Measurements from ENCODE around the gene SFMBT1.

SFMBT1 gene, protein sequence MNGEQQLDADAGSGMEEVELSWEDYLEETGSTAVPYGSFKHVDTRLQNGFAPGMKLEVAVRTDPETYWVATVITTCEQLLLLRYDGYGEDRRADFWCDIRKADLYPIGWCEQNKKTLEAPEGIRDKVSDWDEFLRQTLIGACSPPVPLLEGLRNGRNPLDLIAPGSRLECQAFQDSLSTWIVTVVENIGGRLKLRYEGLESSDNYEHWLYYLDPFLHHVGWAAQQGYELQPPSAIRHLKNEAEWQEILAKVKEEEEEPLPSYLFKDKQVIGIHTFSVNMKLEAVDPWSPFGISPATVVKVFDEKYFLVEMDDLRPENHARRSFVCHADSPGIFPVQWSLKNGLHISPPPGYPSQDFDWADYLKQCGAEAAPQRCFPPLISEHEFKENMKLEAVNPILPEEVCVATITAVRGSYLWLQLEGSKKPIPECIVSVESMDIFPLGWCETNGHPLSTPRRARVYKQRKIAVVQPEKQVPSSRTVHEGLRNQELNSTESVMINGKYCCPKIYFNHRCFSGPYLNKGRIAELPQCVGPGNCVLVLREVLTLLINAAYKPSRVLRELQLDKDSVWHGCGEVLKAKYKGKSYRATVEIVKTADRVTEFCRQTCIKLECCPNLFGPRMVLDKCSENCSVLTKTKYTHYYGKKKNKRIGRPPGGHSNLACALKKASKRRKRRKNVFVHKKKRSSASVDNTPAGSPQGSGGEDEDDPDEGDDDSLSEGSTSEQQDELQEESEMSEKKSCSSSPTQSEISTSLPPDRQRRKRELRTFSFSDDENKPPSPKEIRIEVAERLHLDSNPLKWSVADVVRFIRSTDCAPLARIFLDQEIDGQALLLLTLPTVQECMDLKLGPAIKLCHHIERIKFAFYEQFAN

DNA sequence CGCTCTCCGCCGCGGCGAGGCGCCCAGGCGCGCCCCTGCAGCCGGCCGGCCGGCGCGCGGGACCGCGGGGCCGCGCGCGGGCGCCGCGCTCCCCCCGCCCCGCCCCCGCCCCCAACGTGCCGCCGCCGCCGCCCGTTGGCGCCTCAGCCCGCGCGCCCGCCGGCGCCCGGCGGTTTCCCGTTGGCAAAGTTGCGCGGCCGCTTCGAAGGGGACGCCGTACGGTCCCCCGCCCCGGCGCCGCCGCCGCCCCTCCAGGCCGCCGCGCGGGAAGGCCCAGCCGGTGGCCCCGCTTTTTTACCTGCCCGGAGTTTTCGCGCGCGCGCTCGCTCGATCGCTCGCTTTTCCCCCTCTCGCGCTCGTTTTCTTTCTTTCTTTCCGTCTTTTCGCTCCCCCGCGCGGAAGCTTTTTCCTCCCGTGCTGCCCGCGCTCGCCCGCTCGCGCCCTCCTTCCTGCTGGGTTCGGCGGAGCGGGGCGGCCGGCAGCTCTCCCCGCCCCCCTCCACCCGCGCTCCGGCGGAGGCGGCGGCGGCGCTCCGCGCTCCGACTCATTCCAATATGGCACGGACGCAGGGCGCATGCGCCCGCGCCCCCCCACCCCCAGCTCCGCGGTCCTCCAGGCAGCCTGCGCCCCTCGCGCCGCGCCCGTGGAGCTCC is at the start of gene SFMBT1:
TSS of gene SFMBT1 (minus strand) at position 556 of the 653 bp plus-strand sequence. CDS start 76,945 bp downstream, outside the sequence.
- in situ Hi-C loops (cut with HindIII; ENCODE audit: low sequenced_read_pairs): no loop called here

DNA sequence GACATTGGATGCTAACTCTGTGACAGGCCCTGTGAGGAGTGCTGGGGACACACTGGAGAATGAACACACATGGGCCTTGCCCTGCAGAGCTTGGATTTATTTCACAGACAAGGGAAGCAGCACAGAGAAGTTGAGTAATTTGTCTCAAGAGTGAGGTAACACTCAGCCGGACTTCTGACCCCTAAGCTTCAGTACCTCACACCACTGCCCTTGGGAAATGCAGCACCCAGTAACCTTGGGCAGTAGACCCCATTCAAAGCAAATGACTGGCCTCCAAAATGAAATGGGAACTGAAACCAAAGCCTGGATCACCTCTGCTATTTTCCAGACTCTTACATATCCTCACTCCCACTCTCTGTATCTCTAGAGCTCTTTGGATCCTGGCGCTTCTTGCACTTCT is 47.1 kb upstream of the SFMBT1 start:
- in situ Hi-C loops (cut with HindIII; ENCODE audit: low sequenced_read_pairs): no loop called here

DNA sequence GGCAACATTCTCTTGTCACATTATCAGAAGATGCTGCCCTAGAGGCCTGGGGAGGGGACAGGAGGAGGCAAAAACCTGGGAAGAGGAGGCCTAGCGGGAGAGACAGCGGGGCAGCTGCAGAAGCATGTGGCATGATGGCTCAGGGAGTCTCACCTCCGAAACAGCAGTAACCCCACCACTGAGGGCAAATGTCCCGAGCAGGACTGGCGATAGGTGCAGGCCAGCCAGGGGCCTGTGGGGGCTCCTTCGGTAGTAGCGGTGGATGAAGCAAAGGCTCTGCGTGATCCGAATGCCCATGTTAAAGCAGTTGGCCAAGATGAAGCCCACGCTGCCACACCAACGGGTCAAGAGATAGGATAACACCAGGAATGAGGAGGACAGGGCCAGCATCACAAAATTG is 46.3 kb upstream of the SFMBT1 start:
- in situ Hi-C loops (cut with HindIII; ENCODE audit: low sequenced_read_pairs): no loop called here

DNA sequence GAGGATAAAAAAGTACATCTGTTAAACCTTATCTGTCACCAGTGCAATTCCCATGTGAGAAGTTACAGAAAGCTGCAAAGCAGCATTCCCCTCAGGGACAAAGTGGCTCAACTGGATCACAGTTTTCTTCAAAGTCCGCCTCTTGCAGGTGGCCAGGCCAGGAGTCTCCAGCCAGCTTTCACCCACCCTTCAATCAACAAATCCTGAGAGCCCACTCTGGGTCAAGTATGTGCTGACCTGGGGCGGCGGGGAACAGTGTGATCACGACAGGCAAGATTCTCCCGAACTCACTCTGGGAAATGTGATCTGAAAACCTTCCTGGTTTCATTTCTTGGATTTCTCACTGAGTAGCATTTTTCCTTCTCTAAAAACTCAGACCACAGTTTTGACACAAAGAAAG is 45.1 kb upstream of the SFMBT1 start:
- in situ Hi-C loops (cut with HindIII; ENCODE audit: low sequenced_read_pairs): no loop called here

DNA sequence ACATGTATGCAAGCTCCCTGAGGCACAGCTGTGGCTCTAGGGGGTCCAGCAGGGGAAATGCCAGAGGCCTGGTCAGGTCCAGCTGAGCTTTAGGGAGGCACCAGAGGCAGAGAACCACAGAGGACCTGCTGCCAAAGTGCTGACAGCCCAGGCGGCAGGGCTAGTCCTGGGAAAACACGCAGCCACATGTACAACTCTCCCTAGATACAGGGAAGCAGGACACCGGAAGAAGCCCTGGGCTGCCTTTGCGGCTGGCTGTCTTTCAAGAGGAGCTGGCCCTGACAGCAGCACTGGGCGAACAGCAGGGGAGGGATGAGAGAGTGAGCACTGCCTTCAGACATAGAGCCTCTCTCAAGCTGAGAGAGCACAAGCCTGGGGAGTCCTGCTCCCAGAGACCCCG is 43.6 kb upstream of the SFMBT1 start:
- in situ Hi-C loops (cut with HindIII; ENCODE audit: low sequenced_read_pairs): no loop called here

DNA sequence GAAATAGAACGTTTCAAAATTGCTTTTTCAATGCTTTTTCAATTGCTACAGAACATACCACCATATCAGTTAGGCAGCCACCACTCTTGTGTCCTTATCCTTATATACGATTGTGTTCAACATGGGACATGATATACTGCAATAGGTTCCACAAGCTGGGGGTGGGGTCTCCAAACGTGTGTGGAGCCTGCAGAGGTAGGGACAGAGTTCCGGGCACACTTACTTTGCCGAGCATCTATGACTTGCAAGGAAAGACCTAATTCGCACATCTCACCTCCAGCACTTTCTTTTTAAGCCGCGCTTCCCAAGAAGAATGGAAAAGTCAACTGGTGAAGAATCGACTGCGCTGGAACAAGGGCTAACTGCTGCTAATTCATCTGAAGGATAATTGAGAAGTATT is 39.6 kb upstream of the SFMBT1 start:
- in situ Hi-C loops (cut with HindIII; ENCODE audit: low sequenced_read_pairs): no loop called here

DNA sequence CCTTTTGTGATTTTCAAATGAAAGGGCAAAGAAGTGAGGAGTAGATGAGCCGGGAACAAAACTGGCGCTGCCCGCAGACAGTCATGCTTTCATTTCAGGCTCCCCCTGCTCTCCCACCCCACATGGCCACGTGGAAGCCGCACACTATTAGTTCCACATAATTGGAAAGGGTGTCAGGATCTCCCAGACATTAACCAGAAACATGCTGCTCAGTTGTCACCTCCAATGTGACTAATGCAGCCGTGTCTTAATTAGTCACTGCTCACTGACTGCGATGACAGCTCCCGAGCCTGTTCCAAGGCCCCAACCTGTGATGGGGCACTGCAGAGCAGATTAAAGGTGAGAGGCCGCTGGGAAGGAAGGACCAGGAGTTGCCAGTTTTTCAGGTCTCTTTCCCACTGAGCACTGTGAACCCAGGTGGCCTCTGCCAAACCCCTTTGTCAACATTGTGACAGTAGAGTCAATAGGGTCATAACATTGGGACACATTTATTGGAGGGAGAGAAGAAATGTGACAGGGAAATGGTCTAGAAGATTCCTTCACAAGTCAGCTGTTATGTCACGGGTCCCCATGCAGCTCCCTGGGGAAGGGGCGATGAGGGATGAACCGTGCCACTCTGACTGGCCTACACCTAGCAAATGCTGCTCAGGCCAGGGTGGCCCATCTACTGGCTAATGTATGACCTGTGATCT is 38.6 kb upstream of the SFMBT1 start:
- in situ Hi-C loops (cut with HindIII; ENCODE audit: low sequenced_read_pairs): no loop called here

DNA sequence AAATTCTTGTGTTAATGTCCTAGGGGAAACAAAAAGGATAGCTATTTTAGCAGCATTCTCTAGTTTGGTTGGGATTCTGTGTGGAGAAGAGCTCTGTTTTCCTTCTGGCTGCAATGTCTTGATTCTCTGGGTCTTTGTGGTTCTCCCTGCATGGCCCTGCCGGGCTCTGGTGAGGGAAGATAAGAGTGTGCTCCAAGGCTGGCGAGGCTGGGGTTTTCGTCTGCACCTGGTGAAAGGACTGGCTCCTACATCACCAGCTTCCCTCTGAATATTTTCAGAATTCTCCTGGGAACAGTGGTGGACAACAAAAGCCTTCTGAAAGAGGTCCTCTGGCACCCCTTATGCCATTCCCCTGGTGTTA is 38.1 kb upstream of the SFMBT1 start:
- in situ Hi-C loops (cut with HindIII; ENCODE audit: low sequenced_read_pairs): no loop called here

DNA sequence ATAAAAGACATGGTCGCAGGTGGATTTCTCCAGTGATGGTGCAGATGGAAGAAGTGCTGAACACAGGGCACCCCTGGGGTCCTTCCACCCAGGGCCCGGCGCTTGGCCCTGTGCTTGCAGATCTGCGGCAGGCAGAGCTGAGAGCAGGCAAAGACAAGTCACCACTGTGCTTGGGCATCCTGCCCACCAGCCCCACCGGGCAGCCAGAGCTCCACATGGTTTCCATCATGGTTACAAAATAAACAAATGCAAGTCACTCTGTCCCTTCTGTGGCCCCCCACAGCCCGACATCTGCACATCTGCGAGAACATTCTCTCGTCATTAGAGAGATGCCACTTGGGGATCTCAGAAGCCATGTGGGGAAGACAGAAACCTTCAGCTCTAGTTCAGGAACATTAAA is 37.6 kb upstream of the SFMBT1 start:
- in situ Hi-C loops (cut with HindIII; ENCODE audit: low sequenced_read_pairs): no loop called here

DNA sequence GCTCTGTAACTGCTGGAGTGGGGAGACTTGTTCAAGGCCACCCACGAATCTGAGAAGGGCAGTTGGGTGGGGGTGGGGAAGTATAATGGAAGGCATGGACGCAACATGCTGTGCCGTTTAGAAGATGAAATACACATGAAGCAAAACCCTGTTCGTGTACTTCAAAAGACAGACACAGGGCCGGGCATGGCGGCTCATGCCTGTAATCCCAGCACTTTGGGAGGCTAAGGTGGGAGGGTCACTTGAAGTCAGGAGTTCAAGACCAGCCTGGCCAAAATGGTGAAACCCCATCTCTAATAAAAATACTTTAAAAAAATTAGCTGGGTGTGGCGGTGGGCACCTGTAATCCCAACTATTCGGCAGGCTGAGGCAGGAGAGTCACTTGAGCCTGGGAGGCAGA is 36.9 kb upstream of the SFMBT1 start:
- in situ Hi-C loops (cut with HindIII; ENCODE audit: low sequenced_read_pairs): no loop called here

DNA sequence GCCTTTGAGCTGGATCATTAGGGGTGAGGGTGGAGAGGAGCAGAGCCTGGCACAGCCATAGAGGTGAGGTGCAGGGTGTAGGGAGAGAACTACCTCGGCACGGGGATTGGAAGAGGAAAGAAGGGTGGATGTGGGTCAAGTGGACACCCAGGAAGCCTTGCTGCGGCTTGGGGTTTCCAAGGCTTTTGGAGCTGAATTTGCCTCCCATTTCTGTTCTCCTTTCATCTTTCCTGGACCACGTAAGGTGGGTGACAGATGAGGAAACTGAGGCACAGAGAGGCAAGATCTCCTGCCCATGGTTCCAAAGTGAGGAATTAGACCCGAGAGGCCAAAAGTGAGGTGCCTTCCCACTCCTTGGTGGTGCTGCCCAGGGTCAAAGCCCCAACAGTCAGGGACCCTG is 35.4 kb upstream of the SFMBT1 start:
- in situ Hi-C loops (cut with HindIII; ENCODE audit: low sequenced_read_pairs): no loop called here

DNA sequence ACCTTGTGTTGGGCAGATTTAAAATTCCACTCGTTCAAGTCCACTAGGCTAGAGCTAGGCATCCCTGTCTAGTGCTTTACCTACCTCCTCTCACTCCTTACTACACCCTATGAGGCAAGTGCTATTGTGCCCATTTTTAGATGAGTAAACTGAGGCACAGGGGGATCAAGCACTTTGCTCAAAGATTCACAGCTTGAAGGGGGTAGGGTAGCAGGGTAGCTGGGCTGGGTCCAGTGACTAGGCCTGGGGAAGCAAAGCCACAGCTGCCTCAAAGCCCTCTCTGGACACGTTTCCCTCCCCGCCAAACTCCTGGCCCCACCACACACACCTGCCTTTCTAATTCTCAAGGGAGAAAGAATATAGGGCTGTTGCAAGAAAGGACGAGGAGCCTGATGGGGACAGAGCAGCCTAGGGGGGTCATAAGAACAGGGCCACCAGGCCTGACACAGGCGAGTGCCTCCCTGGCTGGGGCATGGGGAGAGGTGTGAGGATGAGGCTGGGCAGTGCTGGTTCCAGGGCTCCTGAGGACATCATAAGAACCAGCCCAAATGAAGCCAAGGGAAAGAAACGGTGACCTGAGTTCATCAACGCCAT is 34.8 kb upstream of the SFMBT1 start:
- in situ Hi-C loops (cut with HindIII; ENCODE audit: low sequenced_read_pairs): no loop called here

DNA sequence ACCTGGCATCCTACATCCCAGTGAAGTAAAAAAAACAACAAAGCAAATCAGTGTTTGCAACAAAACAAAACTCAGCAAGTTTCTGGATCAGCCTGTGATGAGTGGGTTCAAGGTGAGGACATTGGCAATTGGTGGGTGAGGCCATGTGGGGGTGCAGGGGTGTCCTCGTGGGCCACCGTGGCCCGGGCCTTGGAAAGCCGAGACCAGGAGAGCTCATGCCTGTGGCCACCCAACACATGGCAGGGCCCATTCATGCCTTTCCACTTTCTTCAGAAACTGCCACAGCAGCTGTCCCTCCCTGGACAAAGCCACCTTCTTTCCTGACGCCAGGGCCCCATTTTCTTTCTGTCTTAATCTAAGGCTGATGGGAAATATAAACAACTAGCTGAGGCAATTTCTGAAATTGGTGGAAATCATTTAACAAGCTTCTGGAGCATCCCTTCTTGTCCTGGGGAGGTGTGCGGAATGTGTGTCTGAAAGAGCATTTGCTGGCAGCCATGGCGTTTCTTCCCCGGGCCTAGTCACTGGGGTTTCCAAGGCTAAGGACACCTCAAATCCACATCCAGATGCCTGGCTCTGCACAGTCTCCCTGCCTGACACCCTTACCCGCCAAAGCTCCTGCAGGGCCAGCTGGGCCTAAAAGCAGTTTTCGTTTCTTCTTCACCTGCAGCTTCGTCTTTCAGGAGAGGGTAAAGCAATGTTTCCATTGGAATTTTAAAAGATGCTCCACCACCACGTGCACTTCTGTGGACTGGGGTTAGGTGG is 34.1 kb upstream of the SFMBT1 start:
- in situ Hi-C loops (cut with HindIII; ENCODE audit: low sequenced_read_pairs): no loop called here

DNA sequence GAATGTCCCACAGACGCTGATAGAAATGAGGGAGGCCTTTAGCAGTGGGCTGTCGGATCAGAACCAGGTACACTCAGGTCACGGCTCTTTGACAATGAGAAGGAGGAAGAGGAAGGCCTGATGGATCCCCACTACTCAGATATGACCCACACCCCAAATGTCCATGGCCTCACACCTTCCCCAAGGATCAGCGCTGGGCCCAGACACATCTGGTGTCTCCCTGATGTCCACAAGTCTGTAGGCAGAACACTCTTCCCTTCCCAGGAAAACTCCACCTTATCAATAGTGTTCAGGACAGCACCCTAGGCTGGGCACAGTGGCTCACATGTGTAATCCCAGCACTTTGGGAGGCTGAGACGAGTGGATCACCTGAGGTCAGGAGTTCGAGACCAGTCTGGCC is 33.3 kb upstream of the SFMBT1 start:
- in situ Hi-C loops (cut with HindIII; ENCODE audit: low sequenced_read_pairs): no loop called here

DNA sequence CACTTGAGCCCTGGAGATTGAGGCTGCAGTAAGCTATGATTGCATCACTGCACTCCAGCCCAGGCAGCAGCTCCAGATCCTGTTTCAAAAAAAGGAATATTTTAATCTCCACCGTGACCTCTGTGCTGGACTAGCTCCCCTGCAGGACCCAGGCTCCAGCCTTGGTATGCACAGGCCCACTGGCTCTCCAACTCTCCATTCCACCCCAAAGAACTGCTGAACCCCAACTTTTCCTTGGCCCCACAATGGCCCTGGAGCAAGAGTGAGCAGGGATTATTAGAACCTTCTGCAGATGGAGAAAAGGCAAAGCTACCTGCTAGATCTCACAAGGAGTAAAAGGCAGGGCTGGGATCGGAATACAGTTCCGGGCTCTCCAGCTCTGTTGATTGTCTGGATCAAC is 32.8 kb upstream of the SFMBT1 start:
- in situ Hi-C loops (cut with HindIII; ENCODE audit: low sequenced_read_pairs): no loop called here

DNA sequence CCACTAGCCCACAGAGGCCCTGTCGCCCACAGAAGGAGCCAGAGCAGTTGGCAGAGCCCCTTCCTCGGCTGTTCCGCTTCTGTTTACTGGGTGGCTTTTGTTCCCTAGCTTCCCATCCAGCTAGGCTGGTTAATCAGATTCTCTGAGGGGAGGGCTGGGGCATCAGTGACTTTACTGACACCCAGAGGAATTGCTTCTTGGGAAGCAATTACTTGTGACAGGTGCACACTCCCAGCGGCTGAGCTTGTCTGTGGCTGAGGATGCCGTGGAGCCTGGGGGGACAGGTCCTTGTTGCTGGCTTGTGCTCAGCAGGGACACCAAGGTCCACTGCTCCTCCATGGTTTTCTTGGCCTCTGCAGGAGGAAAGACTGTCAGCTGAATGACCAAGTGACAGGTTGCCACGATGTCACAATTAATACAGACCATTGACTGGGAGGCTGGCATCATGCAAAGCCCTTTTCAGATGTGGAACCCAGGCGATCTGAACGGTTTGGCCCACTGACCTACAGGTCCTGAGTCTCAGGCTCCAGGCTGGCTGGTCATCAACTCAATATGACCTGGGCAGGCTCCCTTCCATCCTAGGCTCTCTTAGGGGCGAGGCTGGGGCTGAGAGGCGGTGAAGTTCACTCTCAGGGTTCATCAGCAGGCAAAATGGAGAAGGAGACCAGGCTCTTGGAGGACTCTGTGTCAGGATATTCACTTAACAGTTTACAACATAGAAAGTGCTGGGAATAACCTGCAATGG is 31.8 kb upstream of the SFMBT1 start:
- in situ Hi-C loops (cut with HindIII; ENCODE audit: low sequenced_read_pairs): no loop called here

DNA sequence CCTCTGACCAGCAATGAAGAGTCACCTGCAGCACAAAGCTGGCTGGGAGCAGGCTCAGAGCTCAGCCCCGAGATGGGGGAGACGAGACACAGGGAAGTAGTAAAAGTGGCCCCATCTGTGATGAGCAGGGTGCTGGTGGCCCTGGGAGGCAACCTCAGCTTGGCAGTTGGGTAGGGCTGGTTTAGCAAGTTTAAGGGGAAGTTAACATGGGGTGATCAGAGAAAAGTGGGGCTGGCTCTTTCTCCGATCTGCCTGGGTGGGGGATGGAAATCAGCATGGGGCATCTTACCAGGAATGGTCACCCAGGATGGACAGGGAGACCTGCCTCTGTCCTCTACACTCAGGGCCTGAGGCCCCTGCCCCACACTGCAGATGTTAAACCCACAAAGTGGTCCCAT is 29.9 kb upstream of the SFMBT1 start:
- in situ Hi-C loops (cut with HindIII; ENCODE audit: low sequenced_read_pairs): no loop called here

DNA sequence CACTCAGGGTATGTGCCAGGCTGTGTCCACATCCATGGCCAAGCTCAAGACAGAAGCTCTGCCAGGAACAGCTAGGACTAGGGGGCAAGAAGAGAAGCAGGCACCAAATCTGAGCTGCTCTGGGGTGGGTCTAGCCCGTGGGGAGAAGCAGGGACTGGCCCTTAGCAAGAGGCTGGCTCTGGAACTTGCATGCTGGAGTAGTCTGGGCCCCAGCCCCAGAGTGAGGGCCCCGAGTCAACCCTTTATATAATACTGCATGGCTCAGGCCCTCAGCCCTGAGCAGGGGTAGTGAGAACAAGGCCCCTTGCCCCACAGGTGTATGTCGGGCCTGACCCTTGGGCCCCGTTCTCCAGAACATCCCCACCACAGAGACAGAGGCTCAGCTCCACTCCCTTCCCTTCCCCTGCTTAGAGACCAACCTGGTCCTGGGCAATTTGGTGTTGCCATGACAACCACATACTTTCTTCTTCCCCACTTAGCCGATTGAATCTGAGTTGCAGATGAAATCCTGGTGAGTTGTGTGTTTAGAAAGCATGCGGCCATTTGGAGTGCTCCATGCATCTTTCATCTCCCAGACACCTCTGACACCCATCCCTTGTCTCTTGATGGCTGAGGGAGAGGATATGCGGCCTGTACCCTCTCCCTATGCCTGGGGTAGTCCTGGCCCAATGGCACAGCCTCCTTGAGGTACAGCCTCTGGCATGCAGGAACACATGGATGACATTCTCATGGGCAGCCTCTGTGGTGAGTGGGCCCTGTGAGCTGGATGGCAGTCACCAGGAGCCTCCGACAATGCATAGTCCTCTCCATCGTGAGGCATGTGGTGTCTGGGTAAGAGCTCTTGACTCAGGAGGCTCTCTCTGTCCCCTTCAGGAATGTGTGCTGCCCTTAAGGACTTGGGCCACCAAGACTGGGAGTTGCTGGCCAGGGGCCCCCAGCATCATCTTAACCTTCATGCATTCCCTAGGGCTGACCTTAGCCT is 29.2 kb upstream of the SFMBT1 start:
- in situ Hi-C loops (cut with HindIII; ENCODE audit: low sequenced_read_pairs): no loop called here
